ENCODE measurements around the gene IGF1.

Gene IGF1

DNA sequence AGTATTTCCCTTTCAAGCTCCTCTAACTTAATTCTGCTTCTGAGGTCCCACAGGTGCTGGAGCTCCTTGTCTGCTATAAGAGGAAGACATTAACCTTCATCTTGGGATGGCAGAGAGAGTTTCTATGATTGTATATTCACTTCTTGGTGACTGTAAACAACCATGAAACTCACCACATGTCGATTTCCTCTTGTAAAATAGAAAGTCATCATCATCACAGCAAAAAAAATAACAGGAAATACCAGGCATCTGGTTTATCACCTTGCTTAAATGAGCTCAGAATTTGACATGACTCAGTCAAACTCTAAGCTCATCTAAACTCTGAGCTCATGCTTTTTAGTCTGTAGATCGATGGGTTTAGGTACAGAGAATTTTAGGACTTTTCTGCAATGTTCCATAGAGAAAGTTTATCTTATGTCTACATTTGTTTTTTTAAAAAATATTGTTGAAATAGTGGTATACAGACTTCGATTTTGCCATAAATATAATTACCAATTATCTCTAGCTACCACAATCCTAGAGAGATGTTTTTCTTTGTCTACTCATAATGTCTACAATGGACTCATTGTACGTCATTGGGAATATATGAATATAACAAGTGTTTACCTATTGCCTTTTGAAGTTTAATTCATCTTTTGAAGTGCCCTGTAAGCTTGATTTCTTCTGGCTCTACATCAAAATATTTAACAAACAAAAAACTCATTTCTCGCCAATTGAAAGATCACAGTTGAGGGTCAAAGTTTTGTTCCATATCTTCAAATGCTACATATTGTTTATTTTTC lies 58.4 kb downstream of the IGF1 start:
- no peaks in the 10 kb centered on the region for H3K36me3 ChIP-seq (ENCODE audit: insufficient read depth, low read length)
- no peak overlapping the region for H3K4me3 ChIP-seq (ENCODE audit: low read depth in 1 of 2, low read length in 2 of 2)
- no peak overlapping the region for H3K27ac ChIP-seq (ENCODE audit: low read depth, low read length)
- peaks cover 17% of the 10 kb centered on the region for H3K4me1 ChIP-seq (ENCODE audit: insufficient read depth, low read length)
- H3K9me3 ChIP-seq (ENCODE audit: low read length): no peaks in the 10 kb centered on the region
- no peaks in the 10 kb centered on the region for H3K27me3 ChIP-seq (ENCODE audit: control insufficient read depth in 1 of 2, insufficient read depth in 2 of 2, low read length in 2 of 2)
- no peak overlapping the region for H3K9ac ChIP-seq (ENCODE audit: low read length)

DNA sequence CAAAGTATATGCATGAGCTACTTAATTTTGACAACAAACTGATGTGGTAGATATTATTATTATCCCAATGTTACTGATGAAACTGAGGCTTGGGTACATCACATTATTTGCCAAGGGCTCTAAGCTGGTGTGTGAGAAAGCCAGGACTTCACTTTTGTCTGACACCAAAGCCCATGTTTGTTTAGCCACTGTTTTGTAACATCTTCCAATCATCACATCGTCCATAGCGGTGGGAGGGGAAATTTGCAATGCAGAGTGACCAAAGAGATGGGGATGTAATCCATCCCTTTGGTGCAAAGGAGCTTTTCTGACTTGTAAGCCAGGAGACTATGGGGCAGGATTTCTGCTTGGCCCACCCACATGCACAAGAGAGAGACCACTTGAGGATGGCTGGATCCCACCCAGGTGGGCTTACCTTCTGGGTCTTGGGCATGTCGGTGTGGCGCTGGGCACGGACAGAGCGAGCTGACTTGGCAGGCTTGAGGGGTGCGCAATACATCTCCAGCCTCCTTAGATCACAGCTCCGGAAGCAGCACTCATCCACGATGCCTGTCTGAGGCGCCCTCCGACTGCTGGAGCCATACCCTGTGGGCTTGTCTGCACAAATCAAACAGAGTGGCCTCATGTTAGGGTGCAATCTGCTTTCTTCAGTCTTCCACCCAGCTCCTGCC lies 61.1 kb downstream of the IGF1 start:
- H3K27ac ChIP-seq (ENCODE audit: low read depth, low read length): no peak overlapping the region
- H3K4me1 ChIP-seq (ENCODE audit: insufficient read depth, low read length): no peaks in the 10 kb centered on the region
- no peaks in the 10 kb centered on the region for H3K27me3 ChIP-seq (ENCODE audit: control insufficient read depth in 1 of 2, insufficient read depth in 2 of 2, low read length in 2 of 2)
- no peak overlapping the region for H3K9ac ChIP-seq (ENCODE audit: low read length)
- H3K36me3 ChIP-seq (ENCODE audit: insufficient read depth, low read length): no peaks in the 10 kb centered on the region
- no peak overlapping the region for H3K4me3 ChIP-seq (ENCODE audit: low read depth in 1 of 2, low read length in 2 of 2)
- no peaks in the 10 kb centered on the region for H3K9me3 ChIP-seq (ENCODE audit: low read length)

DNA sequence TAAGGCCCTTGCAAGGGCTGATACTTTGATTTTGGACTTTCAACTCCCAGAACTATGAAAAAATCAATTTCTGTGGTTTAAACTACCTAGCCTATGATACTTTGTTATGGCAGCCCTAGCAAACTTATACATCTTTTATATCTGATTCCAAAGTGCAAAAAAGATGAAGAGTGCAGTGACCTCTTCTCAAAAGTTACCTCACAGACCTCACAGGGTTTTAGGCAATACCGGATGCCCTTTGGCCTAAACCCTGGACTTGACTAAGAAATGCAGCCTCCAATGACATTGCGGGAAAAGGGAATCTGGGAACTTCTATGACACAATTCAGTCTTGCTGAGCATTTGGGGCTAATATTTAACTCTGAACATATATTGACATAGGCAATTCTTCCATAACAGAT lies 63.3 kb downstream of the IGF1 start:
- Histone ChIP-seq H3K9me3 (ENCODE audit: low read length) (no peaks in the 10 kb centered on the region), H3K27me3 (ENCODE audit: control insufficient read depth in 1 of 2, insufficient read depth in 2 of 2, low read length in 2 of 2) (no peaks in the 10 kb centered on the region), H3K9ac (ENCODE audit: low read length) (no peak overlapping the region), H3K36me3 (ENCODE audit: insufficient read depth, low read length) (no peaks in the 10 kb centered on the region), H3K4me3 (ENCODE audit: low read depth in 1 of 2, low read length in 2 of 2) (no peak overlapping the region), H3K27ac (ENCODE audit: low read depth, low read length) (no peak overlapping the region), H3K4me1 (ENCODE audit: insufficient read depth, low read length) (no peaks in the 10 kb centered on the region)

DNA sequence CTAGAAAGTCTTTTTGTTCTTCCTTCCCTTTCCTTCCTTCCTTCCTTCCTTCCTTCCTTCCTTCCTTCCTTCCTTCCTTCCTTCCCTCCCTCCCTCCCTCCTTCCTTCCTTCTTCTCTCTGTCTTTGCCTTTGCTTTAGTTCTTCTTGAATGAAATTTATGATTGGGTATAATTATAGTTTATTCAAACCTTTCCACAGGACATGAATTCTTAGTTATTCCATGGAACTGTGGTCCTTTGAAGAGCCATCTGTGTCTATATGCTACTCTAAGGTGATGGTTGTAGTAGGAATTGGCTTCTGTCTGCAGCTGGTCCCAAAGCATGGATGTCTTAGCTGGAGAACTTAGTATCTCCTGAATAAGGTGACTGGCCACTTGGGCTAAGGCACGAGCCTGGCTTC lies 64.8 kb downstream of the IGF1 start:
- H3K4me3 ChIP-seq (ENCODE audit: low read depth in 1 of 2, low read length in 2 of 2): no peak overlapping the region
- no peaks in the 10 kb centered on the region for H3K36me3 ChIP-seq (ENCODE audit: insufficient read depth, low read length)
- no peaks in the 10 kb centered on the region for H3K4me1 ChIP-seq (ENCODE audit: insufficient read depth, low read length)
- no peak overlapping the region for H3K9ac ChIP-seq (ENCODE audit: low read length)
- H3K27me3 ChIP-seq (ENCODE audit: control insufficient read depth in 1 of 2, insufficient read depth in 2 of 2, low read length in 2 of 2): no peaks in the 10 kb centered on the region
- no peak overlapping the region for H3K27ac ChIP-seq (ENCODE audit: low read depth, low read length)
- no peaks in the 10 kb centered on the region for H3K9me3 ChIP-seq (ENCODE audit: low read length)

DNA sequence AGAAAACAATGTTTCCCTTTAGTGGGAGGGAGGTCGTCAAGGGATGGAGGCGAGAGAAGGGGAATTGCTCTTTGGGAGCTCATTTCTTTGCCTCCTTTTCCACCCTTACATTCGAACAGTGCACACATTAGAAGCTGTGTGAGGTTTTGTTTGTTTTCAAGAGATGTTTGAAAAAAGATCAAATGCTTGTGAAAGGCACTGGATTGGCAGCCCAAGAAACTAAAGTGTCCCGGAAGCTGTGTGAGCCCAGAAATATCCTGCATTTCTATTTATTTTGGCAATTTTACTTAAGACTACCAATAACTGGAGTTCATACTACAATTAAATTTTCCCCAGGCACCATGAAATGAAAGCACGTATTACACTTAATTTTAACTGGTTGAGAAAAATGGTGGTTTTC lies 67.0 kb downstream of the IGF1 start:
- no peaks in the 10 kb centered on the region for H3K36me3 ChIP-seq (ENCODE audit: insufficient read depth, low read length)
- no peak overlapping the region for H3K27ac ChIP-seq (ENCODE audit: low read depth, low read length)
- H3K4me1 ChIP-seq (ENCODE audit: insufficient read depth, low read length): no peaks in the 10 kb centered on the region

DNA sequence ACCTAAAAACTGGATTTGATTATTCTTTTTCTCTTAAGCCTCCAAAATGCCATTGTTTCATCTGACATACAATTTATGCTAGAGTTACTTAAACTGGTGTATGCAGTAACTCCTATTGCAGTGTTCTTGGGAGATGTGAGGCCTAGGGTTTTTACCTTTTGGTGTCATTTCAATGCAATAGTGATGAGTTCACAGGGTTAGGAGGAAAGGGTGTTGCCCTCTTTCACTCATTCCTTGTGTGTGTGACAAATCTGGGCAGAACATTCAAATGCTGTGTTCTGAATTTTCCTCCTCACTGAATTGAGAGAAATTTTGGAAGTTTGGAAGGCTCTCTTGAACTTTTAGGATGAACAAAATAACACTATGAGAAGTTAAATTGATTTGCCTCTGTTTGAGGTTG lies 69.9 kb downstream of the IGF1 start:
- Histone ChIP-seq H3K36me3 (ENCODE audit: insufficient read depth, low read length) (no peaks in the 10 kb centered on the region), H3K9me3 (ENCODE audit: low read length) (no peaks in the 10 kb centered on the region), H3K9ac (ENCODE audit: low read length) (no peak overlapping the region), H3K27me3 (ENCODE audit: control insufficient read depth in 1 of 2, insufficient read depth in 2 of 2, low read length in 2 of 2) (no peaks in the 10 kb centered on the region), H3K27ac (ENCODE audit: low read depth, low read length) (no peak overlapping the region), H3K4me3 (ENCODE audit: low read depth in 1 of 2, low read length in 2 of 2) (no peak overlapping the region), H3K4me1 (ENCODE audit: insufficient read depth, low read length) (no peaks in the 10 kb centered on the region)

More for the DNA sequence above, 67.0 kb downstream of the IGF1 start:
- Histone ChIP-seq H3K9ac (ENCODE audit: low read length) (no peak overlapping the region), H3K4me3 (ENCODE audit: low read depth in 1 of 2, low read length in 2 of 2) (no peak overlapping the region), H3K27me3 (ENCODE audit: control insufficient read depth in 1 of 2, insufficient read depth in 2 of 2, low read length in 2 of 2) (no peaks in the 10 kb centered on the region), H3K9me3 (ENCODE audit: low read length) (no peaks in the 10 kb centered on the region)

DNA sequence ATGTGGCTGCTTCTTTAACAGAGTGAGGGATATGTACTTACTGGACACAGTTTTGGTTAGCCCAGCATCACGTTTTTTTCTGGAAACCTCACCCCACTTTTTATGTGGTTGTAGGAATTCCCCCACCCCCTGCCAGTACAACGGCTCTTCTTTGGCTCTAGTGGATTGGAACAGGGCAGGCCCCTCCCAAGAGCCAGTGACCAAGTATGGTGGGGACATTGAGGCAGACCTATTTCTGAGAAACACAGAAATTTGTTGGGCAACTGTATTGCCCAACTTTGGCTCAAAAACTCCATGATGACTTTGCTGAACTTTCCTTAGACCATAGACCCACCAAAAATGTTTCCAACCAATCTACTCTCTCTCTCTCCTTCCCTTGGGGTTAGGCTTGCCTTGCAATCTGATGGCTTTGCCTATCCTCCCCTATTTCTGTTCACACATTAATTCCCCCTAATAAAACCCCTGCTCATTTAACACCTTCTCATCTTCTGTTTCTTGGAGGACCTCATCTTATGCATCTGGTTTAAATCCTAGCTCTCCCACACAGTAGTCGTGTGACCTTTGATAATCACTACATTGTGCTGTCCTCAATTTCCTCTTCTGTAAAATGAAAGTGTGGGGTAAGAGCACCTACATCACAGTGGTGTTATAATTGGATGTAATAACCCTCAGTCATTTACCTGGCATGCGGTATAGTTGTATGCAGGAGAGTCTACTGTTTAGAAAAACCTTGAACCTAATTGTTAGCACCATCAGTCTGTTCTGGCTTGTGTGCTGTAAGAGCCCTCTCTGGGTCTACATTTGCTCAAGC lies 71.7 kb downstream of the IGF1 start:
- Histone ChIP-seq H3K9ac (ENCODE audit: low read length) (no peak overlapping the region), H3K27me3 (ENCODE audit: control insufficient read depth in 1 of 2, insufficient read depth in 2 of 2, low read length in 2 of 2) (no peaks in the 10 kb centered on the region), H3K4me3 (ENCODE audit: low read depth in 1 of 2, low read length in 2 of 2) (no peak overlapping the region), H3K36me3 (ENCODE audit: insufficient read depth, low read length) (no peaks in the 10 kb centered on the region), H3K27ac (ENCODE audit: low read depth, low read length) (no peak overlapping the region), H3K4me1 (ENCODE audit: insufficient read depth, low read length) (no peaks in the 10 kb centered on the region), H3K9me3 (ENCODE audit: low read length) (no peaks in the 10 kb centered on the region)

DNA sequence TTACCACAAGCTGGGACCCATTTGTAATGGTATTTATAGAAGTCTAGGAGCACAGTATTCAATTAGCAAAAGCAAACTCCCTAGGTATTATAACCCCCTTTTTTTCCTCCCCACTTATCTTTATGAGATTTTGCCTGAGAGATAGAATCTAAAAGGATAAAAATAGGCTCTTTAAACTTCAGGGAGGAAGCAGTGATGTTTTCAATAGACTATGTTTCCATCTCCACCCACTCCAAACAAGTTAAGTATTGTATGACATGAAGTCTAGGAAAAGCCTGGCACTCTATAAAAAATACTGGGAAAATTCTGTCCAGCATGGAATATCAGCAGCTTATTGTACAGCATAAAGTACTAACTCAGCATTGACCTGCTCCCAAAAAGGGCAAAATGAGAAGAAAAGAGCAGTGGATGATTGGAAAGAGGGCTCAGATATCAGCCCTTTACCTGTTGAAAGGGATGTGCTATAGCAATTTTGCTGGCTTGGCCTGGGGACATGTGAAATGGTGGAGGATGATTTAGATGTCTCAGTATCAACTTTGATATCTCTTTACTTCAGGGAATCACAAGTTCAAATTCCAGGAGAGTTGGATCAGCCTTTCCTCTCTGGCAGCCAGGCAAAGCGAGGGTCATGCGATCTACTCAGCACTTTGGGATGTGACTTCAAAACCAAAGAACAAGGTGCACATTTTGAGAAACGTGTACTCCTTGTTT lies 72.4 kb downstream of the IGF1 start:
- Histone ChIP-seq H3K4me1 (ENCODE audit: insufficient read depth, low read length) (no peaks in the 10 kb centered on the region), H3K9me3 (ENCODE audit: low read length) (no peaks in the 10 kb centered on the region), H3K9ac (ENCODE audit: low read length) (no peak overlapping the region), H3K27ac (ENCODE audit: low read depth, low read length) (no peak overlapping the region), H3K27me3 (ENCODE audit: control insufficient read depth in 1 of 2, insufficient read depth in 2 of 2, low read length in 2 of 2) (no peaks in the 10 kb centered on the region), H3K4me3 (ENCODE audit: low read depth in 1 of 2, low read length in 2 of 2) (no peak overlapping the region), H3K36me3 (ENCODE audit: insufficient read depth, low read length) (no peaks in the 10 kb centered on the region)

DNA sequence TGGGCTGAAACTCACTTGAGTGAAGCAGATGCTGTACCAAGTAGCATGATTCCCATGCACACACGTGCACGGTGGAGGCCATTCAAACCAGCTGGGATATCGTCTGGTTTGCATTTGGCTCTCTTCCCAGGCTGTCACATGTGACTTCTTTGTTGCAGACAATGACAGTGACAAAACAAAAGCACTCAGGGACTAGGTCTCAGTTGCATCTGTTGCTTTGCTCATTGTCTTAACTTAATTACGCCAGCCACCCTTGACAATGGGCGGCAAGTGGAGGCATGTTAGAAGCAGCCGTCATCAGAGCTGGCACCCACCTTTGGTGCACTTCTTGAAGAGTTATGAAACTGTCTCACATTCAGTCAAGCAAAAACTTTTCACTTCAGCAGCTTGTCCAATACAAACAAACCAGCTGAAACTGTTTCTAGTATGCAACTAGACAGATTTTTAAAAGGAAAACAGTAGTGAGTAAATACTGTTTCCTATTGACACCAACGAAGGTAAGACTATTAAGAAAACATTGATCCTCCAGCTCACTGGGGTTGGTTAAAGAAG lies 74.3 kb downstream of the IGF1 start:
- Histone ChIP-seq H3K4me1 (ENCODE audit: insufficient read depth, low read length) (no peaks in the 10 kb centered on the region), H3K27ac (ENCODE audit: low read depth, low read length) (no peak overlapping the region), H3K27me3 (ENCODE audit: control insufficient read depth in 1 of 2, insufficient read depth in 2 of 2, low read length in 2 of 2) (no peaks in the 10 kb centered on the region), H3K9me3 (ENCODE audit: low read length) (no peaks in the 10 kb centered on the region), H3K4me3 (ENCODE audit: low read depth in 1 of 2, low read length in 2 of 2) (no peak overlapping the region), H3K36me3 (ENCODE audit: insufficient read depth, low read length) (no peaks in the 10 kb centered on the region), H3K9ac (ENCODE audit: low read length) (no peak overlapping the region)

DNA sequence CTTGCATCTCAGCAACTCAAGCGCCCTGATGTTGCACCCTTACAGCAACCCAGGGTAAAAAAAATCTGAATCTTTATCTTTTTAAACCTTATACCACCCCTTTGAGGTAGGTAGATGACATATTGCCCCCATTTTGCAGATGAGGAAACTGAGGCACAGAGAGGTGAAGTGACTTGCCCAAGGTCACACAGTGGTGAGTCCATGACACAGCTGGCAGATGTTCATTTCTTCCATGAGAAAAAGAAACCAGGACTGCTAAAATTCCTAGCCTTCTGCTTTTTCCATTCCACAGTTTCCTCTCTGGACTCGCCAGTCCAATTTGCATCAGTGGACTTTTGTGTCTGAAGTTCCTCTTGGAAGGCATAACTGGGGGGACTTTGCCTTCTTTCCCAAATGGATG lies 79.3 kb downstream of the IGF1 start:
- Histone ChIP-seq H3K9me3 (ENCODE audit: low read length) (no peaks in the 10 kb centered on the region), H3K36me3 (ENCODE audit: insufficient read depth, low read length) (no peaks in the 10 kb centered on the region), H3K4me3 (ENCODE audit: low read depth in 1 of 2, low read length in 2 of 2) (no peak overlapping the region), H3K9ac (ENCODE audit: low read length) (no peak overlapping the region), H3K27me3 (ENCODE audit: control insufficient read depth in 1 of 2, insufficient read depth in 2 of 2, low read length in 2 of 2) (no peaks in the 10 kb centered on the region), H3K4me1 (ENCODE audit: insufficient read depth, low read length) (no peaks in the 10 kb centered on the region), H3K27ac (ENCODE audit: low read depth, low read length) (no peak overlapping the region)

DNA sequence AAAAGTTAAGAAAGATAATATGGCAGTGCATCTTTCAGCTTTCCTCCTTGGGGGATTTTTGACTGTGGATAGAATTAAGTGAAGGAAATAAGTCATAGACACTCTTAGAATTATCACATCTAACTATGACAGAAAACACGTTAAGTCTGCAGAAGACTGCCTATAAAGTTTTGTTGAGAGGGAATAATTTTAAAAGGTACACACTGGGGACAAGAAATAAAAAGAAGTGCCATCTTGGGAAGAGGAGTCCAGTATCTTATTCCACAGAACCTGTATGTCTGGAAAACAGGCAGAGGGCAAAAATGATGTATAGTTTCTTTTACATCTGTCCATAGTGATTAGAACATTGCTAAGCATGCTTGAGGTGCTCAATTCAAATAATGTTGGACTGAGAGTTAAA lies 80.7 kb downstream of the IGF1 start:
- no peaks in the 10 kb centered on the region for H3K27me3 ChIP-seq (ENCODE audit: control insufficient read depth in 1 of 2, insufficient read depth in 2 of 2, low read length in 2 of 2)
- no peaks in the 10 kb centered on the region for H3K9me3 ChIP-seq (ENCODE audit: low read length)
- no peak overlapping the region for H3K9ac ChIP-seq (ENCODE audit: low read length)
- no peak overlapping the region for H3K4me3 ChIP-seq (ENCODE audit: low read depth in 1 of 2, low read length in 2 of 2)
- H3K36me3 ChIP-seq (ENCODE audit: insufficient read depth, low read length): no peaks in the 10 kb centered on the region
- no peak overlapping the region for H3K27ac ChIP-seq (ENCODE audit: low read depth, low read length)
- H3K4me1 ChIP-seq (ENCODE audit: insufficient read depth, low read length): no peaks in the 10 kb centered on the region

Measured in muscle layer of colon (tissue), 2 donors.